ENCODE results near the gene TMEM89. TPM values are rescaled to one million over a fixed set of nuclear protein-coding genes. Genes with fewer than 3 reads are reported as not detected.
A peak's percentile ranks its signal among the peaks of the same experiment; 100 is the strongest.

The TMEM89 gene
- total RNA-seq, 1 donor from 2014 or later = not detected

- Mint-ChIP-seq H3K36me3 (ENCODE audit: unreplicated experiment) (peaks cover 23% of the 10 kb centered on the region), H3K27ac (ENCODE audit: unreplicated experiment) (no peak overlapping the region), H3K4me3 (ENCODE audit: unreplicated experiment) (peak overlapping the region; percentile 38), H3K27me3 (ENCODE audit: unreplicated experiment) (peaks cover 10% of the 10 kb centered on the region), H3K4me1 (ENCODE audit: low read depth, unreplicated experiment) (peaks cover 7% of the 10 kb centered on the region), H3K9me3 (ENCODE audit: unreplicated experiment) (peaks cover 30% of the 10 kb centered on the region)
- no peak for DNase-seq
- no peak for TF ChIP-seq CTCF (IDR thresholded peaks at IDR 0.05; ENCODE audit: partially characterized antibody, unreplicated experiment)
Measured at GRCh38 chr3:48656841-48657281, 35.3 kb upstream of the TMEM89 start.

DNA sequence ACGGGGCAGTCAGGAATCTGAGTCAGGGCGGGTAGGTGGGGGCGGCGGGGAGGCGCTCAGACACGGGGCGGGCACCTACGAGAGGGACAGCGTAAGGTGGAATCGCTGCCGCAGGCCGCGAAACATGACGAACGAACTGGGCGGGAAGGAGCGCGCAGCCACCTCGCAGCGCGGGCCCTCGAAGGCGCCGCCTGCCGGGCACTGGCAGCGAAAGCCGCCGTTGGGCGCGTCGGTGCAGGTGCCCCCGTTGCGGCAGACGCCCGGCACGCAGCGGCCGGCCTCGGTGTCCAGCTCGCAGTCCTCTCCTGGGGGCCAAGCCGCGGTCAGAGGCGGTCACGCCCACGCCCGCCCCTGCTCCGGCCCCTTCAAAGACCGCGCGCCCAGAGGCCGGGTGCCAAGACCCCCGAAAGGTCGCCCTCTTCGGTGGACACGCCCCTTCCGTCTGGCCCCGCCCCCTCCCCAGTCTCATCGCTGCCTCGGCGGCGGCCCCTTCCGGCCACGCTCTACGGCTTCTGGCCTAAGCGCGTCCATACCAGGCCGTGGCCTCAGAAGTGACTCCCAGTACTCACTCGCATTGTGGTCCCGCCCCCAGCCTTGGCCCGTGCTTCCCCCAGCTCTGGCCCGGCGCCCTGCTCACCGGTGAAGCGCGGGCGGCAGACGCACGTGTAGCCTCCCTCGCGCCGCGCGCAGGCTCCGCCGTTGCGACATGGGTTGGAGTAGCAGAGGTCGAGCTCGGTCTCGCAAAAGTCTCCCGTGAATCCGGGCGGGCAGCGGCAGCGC is 34.7 kb upstream of the TMEM89 start:
- no peak overlapping the region for H3K4me3 Mint-ChIP-seq (ENCODE audit: unreplicated experiment)
- peaks cover 6% of the 10 kb centered on the region for H3K4me1 Mint-ChIP-seq (ENCODE audit: low read depth, unreplicated experiment)
- peak; percentile 88 for DNase-seq
- peak; percentile 77 for TF ChIP-seq CTCF (IDR thresholded peaks at IDR 0.05; ENCODE audit: partially characterized antibody, unreplicated experiment)
- H3K27ac Mint-ChIP-seq (ENCODE audit: unreplicated experiment) = no peak overlapping the region
- H3K9me3 Mint-ChIP-seq (ENCODE audit: unreplicated experiment) = peaks cover 30% of the 10 kb centered on the region
- H3K27me3 Mint-ChIP-seq (ENCODE audit: unreplicated experiment) = peaks cover 10% of the 10 kb centered on the region
- H3K36me3 Mint-ChIP-seq (ENCODE audit: unreplicated experiment) = peaks cover 23% of the 10 kb centered on the region

GRCh38 chr3:48655606-48656005 is 34.0 kb upstream of the TMEM89 start:
- H3K9me3 Mint-ChIP-seq (ENCODE audit: unreplicated experiment) = peaks cover 30% of the 10 kb centered on the region
- peaks cover 23% of the 10 kb centered on the region for H3K36me3 Mint-ChIP-seq (ENCODE audit: unreplicated experiment)
- DNase-seq = no peak
- H3K27me3 Mint-ChIP-seq (ENCODE audit: unreplicated experiment) = peaks cover 10% of the 10 kb centered on the region
- peaks cover 6% of the 10 kb centered on the region for H3K4me1 Mint-ChIP-seq (ENCODE audit: low read depth, unreplicated experiment)
- peak overlapping the region; percentile 70 for H3K4me3 Mint-ChIP-seq (ENCODE audit: unreplicated experiment)
- TF ChIP-seq CTCF (IDR thresholded peaks at IDR 0.05; ENCODE audit: partially characterized antibody, unreplicated experiment) = no peak
- no peak overlapping the region for H3K27ac Mint-ChIP-seq (ENCODE audit: unreplicated experiment)

- TF ChIP-seq CTCF (IDR thresholded peaks at IDR 0.05; ENCODE audit: partially characterized antibody, unreplicated experiment) = no peak
- Mint-ChIP-seq H3K27ac (ENCODE audit: unreplicated experiment) (no peak overlapping the region), H3K9me3 (ENCODE audit: unreplicated experiment) (peaks cover 26% of the 10 kb centered on the region), H3K36me3 (ENCODE audit: unreplicated experiment) (peaks cover 23% of the 10 kb centered on the region), H3K4me3 (ENCODE audit: unreplicated experiment) (peak overlapping the region; percentile 70), H3K27me3 (ENCODE audit: unreplicated experiment) (peaks cover 10% of the 10 kb centered on the region), H3K4me1 (ENCODE audit: low read depth, unreplicated experiment) (peaks cover 6% of the 10 kb centered on the region)
- no peak for DNase-seq
Measured at GRCh38 chr3:48655063-48655462, 33.5 kb upstream of the TMEM89 start.
